WERI-Rb-1 (cell line): ENCODE measurements around the gene HBZ.
"Not testable (repeated sequence)": the region's sequence is repeated elsewhere in the genome, so short reads cannot be mapped to it uniquely, and the experiment has no call there.

Experiments
- DNase-seq: peaks from one replicate; pipeline ENCODE4 v3.0.0-alpha.2; 2020
- H3K27ac ChIP-seq: fragments of 250-450 bp; sonication (Bioruptor Pico); 2 replicates; pipeline ENCODE4 v1.5.1; 2020; ENCODE audit warnings: mild to moderate bottlenecking, moderate library complexity
- H3K27me3 ChIP-seq: fragments of 250-450 bp; sonication (Bioruptor Pico); 2 replicates; pipeline ENCODE4 v1.5.1; 2021; ENCODE audit warnings: mild to moderate bottlenecking, low read depth, moderate library complexity; ENCODE audit not compliant: insufficient read depth, severe bottlenecking
- H3K36me3 ChIP-seq: fragments of 250-450 bp; sonication (Bioruptor Pico); 2 replicates; pipeline ENCODE4 v1.5.1; 2020; ENCODE audit warnings: mild to moderate bottlenecking, moderate library complexity
- H3K4me3 ChIP-seq: 2 replicates; pipeline ENCODE4 v1.5.1; 2011; ENCODE audit warnings: low read depth, mild to moderate bottlenecking, control low read depth, low read length
- H3K9me3 ChIP-seq: fragments of 250-450 bp; sonication (Bioruptor Pico); 2 replicates; pipeline ENCODE4 v1.5.1; 2021; ENCODE audit warnings: mild to moderate bottlenecking, moderate library complexity; ENCODE audit not compliant: severe bottlenecking
- TF ChIP-seq, protein P1 (sequence below): IDR thresholded peaks from 2 replicates; pipeline ENCODE4 v1.5.1; 2011; ENCODE audit warnings: low read depth, mild to moderate bottlenecking, control low read depth, inconsistent platforms, low read length

The HBZ gene

GRCh38 chr16:165539-166374, 13.3 kb downstream of the HBZ start, which contains the start of gene HBM:
TSS of gene HBM (plus strand) at chr16:165978. CDS start at chr16:165998, 20 bp downstream.
- peak; percentile 40 for DNase-seq
- Histone ChIP-seq H3K27ac (no peak within 1 kb of the TSS), H3K9me3 (no peaks in the 10 kb centered on the region), H3K27me3 (peaks cover 25% of the 10 kb centered on the region), H3K36me3 (no peaks in the 10 kb centered on the region), H3K4me3 (peak within 1 kb of the TSS; percentile 54)
- TF ChIP-seq, protein P1, sequence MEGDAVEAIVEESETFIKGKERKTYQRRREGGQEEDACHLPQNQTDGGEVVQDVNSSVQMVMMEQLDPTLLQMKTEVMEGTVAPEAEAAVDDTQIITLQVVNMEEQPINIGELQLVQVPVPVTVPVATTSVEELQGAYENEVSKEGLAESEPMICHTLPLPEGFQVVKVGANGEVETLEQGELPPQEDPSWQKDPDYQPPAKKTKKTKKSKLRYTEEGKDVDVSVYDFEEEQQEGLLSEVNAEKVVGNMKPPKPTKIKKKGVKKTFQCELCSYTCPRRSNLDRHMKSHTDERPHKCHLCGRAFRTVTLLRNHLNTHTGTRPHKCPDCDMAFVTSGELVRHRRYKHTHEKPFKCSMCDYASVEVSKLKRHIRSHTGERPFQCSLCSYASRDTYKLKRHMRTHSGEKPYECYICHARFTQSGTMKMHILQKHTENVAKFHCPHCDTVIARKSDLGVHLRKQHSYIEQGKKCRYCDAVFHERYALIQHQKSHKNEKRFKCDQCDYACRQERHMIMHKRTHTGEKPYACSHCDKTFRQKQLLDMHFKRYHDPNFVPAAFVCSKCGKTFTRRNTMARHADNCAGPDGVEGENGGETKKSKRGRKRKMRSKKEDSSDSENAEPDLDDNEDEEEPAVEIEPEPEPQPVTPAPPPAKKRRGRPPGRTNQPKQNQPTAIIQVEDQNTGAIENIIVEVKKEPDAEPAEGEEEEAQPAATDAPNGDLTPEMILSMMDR, result no peak

DNA sequence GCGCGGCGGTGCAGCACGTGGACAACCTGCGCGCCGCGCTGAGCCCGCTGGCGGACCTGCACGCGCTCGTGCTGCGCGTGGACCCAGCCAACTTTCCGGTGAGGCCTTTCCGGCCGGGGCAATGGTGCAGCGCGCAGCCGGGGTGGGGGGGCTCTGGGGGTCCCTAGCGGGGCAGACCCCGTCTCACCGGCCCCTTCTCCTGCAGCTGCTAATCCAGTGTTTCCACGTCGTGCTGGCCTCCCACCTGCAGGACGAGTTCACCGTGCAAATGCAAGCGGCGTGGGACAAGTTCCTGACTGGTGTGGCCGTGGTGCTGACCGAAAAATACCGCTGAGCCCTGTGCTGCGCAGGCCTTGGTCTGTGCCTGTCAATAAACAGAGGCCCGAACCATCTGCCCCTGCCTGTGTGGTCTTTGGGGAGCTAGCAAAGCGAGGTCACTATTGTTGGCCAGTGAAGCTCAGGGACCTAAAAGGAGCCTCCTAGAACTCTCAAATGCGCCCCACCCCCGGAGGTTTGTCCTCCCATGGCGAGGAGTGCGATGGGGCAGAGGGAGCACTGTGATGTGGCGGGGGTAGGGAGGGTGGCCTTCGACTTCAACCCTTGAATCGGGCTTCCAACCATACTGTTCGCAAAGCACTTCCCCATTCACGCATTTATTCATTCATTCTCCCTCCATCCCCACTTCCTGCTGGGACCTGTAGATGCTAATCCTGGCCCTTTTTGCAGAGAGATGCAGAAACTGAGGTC, 14.1 kb downstream of the HBZ start:
- H3K36me3 ChIP-seq, result no peaks in the 10 kb centered on the region
- peaks cover 29% of the 10 kb centered on the region for H3K27me3 ChIP-seq
- H3K9me3 ChIP-seq, result no peaks in the 10 kb centered on the region
- TF ChIP-seq, protein P1, result no peak
- H3K4me3 ChIP-seq, result peak overlapping the region; percentile 54
- H3K27ac ChIP-seq, result no peak overlapping the region
- DNase-seq, result no peak

DNA sequence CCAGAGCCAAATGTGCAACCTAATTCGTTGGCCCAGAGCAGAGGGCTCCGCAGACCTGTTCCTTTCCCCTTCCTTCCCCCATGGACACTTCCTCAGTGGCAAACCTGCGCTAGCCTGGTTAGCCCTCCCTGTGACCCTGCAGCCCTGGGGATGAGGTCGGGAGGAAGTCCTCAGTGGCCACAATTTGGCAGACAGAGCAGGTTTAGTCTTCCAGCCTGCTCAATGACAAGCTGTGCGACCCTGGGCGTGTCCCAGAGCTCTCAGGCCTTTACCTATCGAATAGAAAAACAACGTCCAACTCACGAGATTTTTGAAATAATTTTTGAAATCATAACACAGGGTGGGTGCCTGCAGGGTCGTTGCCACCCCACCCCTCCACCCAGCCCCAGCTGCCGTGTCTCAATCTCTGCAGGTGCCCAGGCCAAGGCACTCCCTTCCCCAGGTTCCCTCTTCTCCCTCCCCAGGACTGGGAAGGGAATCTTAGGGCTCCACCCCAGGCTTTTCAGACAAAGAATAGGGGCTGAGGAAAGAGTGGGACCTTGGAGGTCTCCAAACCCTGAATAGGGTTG, 14.8 kb downstream of the HBZ start:
- H3K36me3 ChIP-seq, result no peaks in the 10 kb centered on the region
- H3K27ac ChIP-seq, result no peak overlapping the region
- no peak overlapping the region for H3K4me3 ChIP-seq
- DNase-seq, result no peak
- TF ChIP-seq, protein P1, result no peak
- no peaks in the 10 kb centered on the region for H3K9me3 ChIP-seq
- peaks cover 33% of the 10 kb centered on the region for H3K27me3 ChIP-seq

GRCh38 chr16:168424-168823, 16.0 kb downstream of the HBZ start:
- Histone ChIP-seq H3K27me3 (peaks cover 34% of the 10 kb centered on the region), H3K36me3 (no peaks in the 10 kb centered on the region), H3K4me3 (no peak overlapping the region), H3K9me3 (no peaks in the 10 kb centered on the region), H3K27ac (no peak overlapping the region)
- peak; percentile 48 for DNase-seq
- TF ChIP-seq, protein P1, result no peak

GRCh38 chr16:169014-169413, 16.6 kb downstream of the HBZ start:
- DNase-seq, result no peak
- Histone ChIP-seq H3K27me3 (peaks cover 36% of the 10 kb centered on the region), H3K9me3 (no peaks in the 10 kb centered on the region), H3K27ac (no peak overlapping the region), H3K4me3 (no peak overlapping the region), H3K36me3 (no peaks in the 10 kb centered on the region)
- TF ChIP-seq, protein P1, result no peak

- not testable (repeated sequence) for DNase-seq, H3K4me3 ChIP-seq, H3K27ac ChIP-seq, H3K36me3 ChIP-seq, H3K9me3 ChIP-seq
- H3K27me3 ChIP-seq, result peaks cover 36% of the 10 kb centered on the region
Measured at GRCh38 chr16:170088-170507, 17.7 kb downstream of the HBZ start.
